NCI-H146 treated with DMSO at 0.1 percent for 48 hours (cell line): Measurements from ENCODE around the gene INTS4.
"Not testable (repeated sequence)": the region's sequence is repeated elsewhere in the genome, so short reads cannot be mapped to it uniquely, and the experiment has no call there.

Experiments used
- DNase-seq: peaks from one replicate; lab custom pipeline; 2025; ENCODE audit not compliant: unreplicated experiment; lab: John Stamatoyannopoulos, UW

INTS4 gene

DNA sequence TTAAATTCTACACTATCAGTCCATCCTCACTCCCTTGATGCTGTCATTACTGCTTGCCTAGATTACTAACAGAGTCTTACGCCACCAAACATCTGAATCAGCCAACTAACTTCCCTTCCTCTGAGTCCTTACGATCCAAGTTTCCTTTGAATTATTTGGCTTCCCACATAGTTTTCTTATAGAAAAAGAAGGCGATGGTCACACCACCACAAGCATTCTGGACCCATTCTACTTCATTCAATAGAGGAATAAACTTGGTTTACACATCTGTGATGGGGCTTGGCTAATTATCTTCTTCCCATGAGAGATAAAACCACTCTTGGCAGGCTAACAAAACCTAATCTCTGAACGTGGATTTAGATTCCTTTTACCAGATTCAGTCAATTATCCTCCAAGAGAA, 35.0 kb downstream of the INTS4 start:
- no peak for DNase-seq

DNA sequence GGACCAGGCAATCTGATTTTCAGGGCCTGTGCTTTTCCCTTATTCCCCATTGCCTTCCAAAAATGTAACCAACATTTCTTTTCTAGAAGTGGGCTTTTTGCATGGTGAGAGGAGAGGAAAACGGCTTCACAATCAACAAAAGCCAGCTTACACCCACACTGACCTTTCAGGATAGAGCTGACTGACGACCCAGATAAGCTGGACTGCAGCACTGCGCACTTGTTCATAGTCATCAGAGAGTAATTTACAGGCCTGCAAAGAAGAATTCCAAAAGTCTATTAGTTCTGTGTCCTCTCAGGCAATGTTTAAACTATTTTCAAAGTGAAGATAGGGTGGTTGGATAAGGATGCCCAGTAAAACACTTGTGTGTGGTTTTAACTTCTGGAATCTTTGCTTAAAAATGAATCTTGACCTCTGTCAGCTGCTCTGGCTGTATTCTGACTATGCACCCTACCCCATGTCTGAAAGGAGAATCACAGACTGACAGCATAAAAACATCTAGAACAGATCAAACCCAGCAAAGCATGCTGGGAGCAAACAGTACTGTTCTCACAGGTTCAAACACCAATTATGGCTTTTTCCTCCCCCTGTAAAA, 35.8 kb downstream of the INTS4 start:
- DNase-seq, result not testable (repeated sequence)

DNA sequence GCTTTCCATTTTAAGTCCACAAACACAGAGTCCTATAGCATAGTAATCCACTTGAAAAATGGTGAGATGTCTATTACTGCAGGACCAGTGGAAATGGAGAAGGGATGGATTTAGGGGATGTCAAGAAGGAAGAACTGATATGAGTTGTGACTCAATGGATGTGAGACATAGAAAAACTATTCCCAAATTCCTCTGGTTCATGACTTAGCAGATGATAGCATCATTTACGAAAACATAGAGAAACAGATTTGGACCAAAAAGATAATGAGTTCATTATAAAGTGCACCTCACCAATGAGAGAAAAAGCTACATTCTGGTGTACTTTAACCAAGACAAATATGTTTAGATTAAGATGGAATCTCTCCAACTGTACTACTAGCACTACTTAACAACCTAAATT, 51.2 kb downstream of the INTS4 start:
- DNase-seq, result not testable (repeated sequence)

DNA sequence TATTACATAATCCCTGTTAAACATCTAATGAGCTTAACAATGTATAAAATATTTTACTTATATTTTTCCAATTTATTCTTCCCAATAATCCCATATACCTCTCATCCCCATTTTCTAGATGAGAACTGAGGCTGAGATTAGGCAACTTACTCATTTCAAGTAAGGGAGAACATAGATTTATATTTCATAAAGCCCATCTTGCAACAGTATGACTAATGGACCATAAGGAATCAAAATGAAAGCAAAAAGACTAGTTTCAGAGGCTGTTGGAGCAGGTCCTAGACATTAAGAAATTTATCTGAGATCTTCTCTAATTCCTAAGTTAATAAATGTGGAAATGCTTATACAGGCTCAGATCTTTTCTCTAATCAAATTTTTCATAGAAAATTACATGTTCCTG, 52.0 kb downstream of the INTS4 start:
- not testable (repeated sequence) for DNase-seq

DNA sequence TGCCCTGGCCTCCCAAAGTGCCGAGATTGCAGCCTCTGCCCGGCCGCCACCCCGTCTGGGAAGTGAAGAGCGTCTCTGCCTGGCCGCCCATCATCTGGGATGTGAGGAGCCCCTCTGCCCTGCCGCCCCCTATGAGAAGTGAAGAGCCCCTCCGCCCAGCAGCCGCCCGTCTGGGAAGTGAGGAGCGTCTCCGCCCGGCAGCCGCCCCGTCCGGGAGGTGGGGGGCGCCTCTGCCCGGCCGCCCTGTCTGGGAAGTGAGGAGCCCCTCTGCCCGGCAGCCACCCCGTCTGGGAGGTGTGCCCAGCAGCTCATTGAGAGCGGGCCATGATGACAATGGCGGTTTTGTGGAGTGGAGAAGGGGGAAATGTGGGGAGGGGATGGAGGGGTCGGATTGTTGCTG, 60.9 kb downstream of the INTS4 start:
- not testable (repeated sequence) for DNase-seq

DNA sequence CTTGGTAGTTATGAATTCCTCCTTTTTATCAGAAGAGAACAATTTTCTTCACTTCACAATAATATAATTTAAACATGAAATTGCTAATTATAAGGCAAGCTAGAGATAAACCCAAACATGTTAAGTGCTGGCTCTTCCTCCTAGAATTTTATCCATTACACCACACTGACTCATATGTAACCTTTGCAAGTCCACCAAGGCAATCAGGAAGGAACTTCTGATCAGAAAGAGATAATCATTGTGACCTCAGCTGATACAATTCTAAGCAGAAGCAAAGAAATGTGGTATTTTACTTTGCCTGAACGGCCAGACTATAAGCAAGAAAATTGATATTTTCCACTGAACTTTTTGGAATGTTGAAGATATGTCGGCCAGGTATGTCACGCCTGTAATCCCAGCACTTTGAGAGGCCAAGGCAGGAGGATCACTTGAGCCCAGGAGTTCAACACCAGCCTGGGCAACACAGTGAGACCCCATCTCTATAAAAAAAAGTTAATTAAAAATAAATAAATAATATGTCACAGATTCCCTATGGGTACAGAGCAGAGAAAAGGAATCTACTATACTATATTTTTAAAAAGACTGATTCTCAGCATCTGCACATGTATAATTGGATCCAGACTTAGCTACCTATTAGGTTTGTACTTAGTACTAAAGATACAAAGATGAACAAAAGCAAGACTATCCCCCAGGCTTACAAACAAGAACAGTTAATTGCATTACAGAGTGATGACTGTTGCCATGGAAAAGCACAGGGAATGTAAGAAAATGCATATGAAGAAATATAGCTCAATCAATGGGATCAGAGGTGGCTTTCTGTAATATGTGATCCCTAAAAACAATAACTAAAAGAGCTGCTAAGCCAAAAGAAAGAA, 63.9 kb downstream of the INTS4 start:
- not testable (repeated sequence) for DNase-seq

DNA sequence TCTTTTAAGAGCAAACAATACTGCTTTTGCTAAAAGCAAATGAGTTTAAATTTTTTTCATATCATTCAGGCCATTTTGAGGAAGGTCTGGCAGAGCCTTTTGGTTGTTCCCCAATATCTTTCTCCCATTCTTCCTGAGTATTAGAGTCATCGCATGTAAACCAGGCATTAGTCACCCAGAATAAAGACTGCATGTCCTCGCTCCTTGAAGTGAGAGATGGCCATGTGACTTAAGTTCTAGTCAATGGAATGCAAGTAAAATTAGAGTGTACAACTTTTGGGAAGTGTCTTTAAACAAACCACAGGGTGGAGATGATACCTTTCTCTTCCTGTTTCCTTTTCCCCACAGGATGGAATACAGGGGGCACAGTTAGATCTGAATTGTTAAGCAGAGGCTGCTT, 76.8 kb downstream of the INTS4 start:
- not testable (repeated sequence) for DNase-seq

DNA sequence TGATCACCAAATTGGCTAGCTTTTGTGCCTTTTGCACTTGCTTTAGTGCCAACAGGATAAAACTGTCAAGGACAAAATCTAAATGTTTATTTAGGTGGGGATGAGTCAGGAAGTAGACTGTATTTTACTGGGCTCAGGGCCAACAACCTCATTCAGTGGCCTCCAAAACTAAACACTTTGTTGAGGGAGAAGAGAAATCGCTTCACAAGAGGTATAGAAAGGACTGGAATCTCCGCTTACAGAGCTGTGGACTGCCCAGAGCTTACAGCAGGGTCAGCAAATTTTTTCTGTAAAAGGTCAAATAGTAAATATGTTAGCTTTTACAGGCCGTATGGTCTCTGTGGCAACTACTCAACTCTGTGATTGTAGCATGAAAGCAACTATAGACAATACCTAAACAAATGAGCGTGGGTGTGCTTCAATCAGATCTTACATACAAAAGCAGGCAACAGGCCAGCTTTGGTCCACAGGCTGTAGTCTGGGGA, 80.1 kb downstream of the INTS4 start:
- peak; percentile 55 for DNase-seq

DNA sequence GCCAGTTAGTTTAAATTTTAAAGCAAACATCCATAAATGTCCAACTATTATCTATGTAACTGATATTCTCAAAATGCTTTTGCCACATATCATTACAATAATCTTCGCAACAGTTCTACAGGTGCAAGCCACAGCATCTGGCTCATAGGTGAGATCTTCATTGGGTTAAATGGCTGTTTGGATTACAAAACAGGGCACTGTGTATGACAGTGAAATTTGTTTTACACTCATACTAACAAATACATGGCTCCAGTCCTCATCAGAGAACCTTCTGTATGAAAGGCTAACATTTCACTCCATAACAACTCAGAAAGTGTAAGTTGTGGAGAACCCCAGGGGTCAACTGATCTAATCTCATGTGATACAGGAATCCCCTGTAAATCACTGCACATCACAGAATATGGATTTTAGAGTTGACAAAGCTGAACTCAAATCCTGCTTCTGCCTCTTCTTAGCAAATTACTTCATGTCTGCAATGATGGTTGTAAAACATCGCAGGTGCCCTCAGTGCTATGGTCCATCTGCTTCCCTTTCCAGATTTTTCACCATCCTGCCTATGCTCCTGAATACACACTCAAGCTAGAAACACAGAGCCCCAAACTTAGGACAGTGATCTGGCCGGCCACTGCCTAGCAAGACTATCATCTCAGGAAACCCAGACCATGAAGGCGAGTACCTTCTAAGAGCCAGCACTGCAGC, 80.7 kb downstream of the INTS4 start:
- not testable (repeated sequence) for DNase-seq

DNA sequence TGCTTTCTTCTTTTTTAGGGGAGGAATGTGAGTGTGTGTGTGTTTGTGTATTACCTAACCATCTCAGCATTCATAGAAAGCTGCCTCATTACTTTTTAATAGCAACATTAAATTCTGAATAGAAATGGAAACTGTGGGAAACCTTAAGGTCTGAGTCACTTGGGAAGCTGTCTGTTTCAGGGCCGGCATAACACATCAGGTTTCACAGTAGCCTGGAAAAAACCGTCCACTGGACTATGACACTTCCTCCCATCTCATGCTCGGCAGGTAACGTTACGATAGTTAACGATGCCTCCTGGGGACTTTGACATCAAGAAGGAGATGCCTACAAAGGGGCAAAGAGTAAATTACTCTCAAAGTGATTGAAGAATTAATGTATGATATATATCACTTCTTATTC, 83.6 kb downstream of the INTS4 start:
- not testable (repeated sequence) for DNase-seq

DNA sequence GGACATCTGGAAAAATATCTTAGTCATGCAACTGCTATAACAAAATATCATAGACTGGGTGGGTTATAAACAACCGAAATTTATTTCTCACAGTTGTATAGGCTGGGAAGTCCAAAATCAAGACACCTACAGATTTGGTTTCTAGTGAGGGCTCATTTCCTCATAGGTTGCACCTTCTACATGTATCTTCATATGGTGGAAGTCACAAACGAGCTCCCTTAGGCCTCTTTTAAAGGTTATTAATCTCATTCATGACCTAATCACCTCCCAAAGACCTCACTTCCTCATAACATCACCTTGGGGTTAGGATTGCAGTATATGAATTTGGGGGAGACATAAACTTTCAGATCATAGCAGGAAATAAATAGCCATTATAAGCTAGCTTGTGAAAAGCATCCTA, 85.2 kb downstream of the INTS4 start:
- no peak for DNase-seq

DNA sequence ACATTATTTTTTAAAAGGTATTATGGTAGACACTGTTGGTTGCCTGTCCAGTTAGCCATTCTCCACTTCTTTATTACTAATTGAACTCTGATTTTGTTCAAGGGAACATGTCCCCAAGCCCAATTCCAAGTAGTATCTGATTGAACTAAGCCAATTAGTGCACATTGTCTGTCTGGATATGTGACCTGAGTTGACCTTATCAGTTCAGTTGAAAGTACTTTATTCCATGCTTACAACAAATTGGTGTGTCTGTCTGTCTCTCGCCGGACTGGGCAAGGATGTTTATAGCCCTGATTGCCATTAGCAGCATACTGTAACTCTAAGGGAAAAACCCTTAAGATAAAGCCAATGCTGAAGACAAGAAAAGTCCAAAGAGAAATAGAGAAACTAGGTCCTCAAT, 85.6 kb downstream of the INTS4 start:
- no peak for DNase-seq

DNA sequence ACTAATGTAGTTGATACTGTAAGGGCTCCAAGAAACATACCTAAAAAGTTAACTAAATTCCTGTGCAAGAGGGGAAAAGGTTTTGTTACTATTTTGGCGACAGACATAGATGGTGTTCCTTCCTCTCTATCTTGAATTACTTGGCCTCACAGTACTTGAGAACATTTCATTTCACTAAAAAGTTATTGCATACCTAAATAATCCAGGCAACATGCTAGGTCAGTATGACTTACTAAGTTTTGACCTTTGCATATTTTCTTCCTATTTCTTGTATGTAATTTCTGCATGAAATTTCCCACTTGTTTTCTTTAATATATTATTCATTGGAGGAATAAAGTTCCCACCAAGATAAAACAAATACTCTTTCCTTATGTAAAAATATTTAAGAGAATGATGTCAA, 99.5 kb downstream of the INTS4 start:
- DNase-seq, result not testable (repeated sequence)

DNA sequence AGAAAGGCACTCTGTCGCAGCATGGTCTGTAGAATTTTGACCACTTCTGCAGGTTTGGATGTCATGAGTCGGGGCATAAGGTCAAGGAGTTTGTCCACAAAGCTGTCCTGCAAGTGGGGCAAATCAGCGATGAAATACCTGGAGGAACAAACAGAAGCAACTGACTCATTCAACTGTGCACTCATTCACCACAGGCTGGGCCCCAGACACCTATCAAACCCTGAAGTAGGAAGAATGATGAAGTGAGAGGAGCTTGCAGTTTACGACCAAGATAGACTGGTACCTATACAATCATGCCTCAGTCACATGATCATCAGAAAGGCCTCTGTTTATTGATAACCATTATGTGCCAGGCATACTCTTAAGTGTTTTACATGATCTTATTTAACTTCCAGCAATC, 102.8 kb downstream of the INTS4 start:
- not testable (repeated sequence) for DNase-seq

DNA sequence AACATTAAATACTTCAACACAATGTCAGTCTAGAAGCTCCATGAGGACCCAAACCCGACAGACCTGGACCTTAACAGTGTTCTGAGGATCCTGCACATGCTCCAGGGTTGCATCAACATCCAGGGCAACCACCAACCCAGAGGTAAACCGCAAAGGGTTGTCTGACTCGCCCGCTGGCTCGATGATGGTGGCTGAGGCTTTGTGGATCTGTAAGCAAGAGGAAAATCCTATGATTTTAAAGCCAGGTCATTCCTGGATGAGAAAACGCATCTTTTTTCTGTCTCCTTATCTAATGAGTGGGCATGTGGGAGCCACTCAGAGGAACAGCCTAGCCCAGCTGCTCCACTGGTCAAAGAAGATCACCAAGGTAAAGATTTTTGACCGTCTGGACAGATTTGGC, 103.2 kb downstream of the INTS4 start:
- not testable (repeated sequence) for DNase-seq

DNA sequence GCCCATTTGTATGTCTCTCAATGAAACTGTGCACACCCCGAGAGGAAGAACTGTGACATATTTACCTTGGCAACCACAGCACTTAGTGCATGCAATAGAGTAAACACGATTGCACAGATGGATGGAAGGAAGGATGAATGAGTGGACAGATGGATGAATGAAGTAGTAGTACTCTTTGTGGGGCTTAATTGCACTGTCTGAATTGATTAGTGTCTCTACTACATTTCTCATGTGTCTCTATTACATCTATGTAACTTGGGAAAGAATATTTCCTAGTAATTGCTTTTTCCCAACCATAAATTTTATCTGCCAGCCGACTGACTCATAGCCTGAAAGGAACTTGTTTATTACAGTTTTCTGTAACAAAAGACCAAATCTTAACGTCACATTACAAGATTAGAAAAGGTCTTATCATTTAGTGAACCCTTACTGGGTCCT, 103.8 kb downstream of the INTS4 start:
- DNase-seq, result peak; percentile 4

DNA sequence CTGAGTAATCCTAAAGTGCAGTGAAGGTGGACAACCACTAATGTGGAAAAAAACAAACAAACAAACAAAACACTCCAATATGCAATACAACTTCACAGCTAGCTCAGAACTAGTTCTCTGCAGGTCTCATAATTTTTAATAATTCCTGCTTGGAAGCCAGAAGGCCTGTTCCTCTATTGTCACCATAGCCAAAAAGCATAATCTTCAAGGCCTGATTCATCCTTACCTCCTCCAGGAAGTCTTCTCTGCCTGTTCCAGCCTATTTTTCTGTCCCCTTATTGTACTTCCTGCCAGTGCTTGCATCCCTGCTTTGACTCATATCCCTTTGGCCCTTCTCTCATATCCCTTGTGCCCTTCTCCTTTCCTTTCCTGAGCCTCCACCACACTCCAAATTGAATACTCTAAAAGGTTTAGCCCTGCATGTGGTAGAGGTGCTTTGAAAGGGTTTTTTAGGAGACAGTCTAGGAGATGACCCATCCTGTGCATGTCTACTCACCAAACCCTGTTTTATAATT, 104.3 kb downstream of the INTS4 start:
- DNase-seq, result not testable (repeated sequence)

DNA sequence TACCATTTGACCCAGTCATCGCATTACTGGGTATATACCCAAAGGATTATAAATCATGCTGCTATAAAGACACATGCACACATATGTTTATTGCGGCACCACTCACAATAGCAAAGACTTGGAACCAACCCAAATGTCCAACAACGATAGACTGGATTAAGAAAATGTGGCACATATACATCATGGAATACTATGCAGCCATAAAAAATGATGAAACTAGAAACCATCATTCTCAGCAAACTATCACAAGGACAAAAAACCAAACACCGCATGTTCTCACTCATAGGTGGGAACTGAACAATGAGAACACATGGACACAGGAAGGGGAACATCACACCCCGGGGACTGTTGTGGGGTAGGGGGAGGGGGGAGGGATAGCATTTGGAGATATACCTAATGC, 105.4 kb downstream of the INTS4 start:
- DNase-seq, result not testable (repeated sequence)

DNA sequence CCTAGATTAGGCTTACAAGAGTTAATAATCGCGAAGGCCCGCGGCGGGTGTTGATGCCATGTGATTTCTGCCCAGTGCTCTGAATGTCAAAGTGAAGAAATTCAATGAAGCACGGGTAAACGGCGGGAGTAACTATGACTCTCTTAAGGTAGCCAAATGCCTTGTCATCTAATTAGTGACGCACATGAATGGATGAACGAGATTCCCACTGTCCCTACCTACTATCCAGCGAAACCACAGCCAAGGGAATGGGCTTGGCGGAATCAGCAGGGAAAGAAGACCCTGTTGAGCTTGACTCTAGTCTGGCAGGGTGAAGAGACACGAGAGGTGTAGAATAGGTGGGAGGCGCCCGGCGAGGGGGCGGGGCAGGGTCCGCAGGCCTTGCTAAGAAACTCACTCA, 108.1 kb downstream of the INTS4 start:
- DNase-seq, result no peak

DNA sequence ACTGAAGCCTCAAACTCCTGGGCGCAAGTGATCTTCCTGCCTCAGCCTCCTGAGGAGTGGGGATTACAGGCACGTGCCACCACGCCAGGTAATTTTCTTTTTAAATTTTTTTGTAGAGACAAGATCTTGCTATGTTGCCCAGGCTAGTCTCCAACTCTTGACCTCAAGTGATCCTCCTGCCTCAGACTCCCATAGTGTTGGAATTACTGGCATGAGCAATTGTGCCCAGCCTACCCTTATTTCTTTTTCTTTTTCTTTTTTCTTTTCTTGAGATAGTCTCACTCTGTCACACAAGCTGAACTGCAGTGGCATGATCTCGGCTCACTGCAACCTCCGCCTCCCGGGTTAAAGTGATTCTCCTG, 109.7 kb downstream of the INTS4 start:
- no peak for DNase-seq

DNA sequence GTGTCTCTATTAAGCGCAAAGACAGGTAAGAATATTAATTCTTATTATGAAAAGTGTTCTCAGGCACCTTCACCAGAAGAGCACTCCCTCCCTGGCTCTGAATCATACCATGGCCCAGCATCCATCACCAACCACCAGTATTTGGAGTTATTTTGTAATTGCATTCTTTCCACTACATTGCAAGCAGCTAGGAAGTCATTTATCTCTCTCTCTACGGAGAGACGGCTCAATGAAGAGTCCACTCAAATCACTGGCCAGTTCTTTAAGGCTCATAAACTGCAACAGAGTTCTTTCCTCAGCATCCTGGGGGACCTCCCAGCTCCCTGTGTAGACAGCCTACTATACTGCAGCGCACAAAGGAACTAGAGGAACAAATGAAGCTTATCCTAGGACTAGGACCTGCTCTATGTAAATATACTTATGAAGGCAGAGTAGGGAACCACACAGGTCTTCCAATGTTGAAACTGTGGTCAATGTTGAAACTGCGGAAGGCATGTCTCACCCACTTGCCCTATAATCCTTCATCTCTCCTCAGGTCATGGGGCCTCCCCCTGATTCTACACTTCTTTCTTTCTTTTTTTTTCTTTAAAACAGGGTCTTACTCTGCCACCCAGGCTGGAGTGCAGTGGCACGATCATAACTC, 110.2 kb downstream of the INTS4 start:
- no peak for DNase-seq
